OCI-LY7 (cell line): Measurements from ENCODE around the gene FAXC. TPM values are rescaled to one million over a fixed set of nuclear protein-coding genes. Genes with fewer than 3 reads are reported as not detected.

Experiments
- BruUV-seq: library from RNA; stranded (reverse); fragments of 400-500 nt; replicated peaks from 2 replicates; lab custom pipeline; 2021; lab: Mats Ljungman, UMichigan
- CTCF ChIA-PET: fragments of 300-600 bp; sonication (Branson Sonifier 250); formaldehyde crosslinking; loops from one replicate; lab custom pipeline; 2022; ENCODE audit warnings: antibody characterized with exemption; ENCODE audit not compliant: unreplicated experiment; lab: Charles Lee
- POLR2A ChIA-PET: fragments of 300-600 bp; sonication (Branson Sonifier 250); formaldehyde crosslinking; loops from one replicate; lab custom pipeline; 2022; ENCODE audit warnings: antibody characterized with exemption; lab: Charles Lee
- DNase-seq: peaks from one replicate; pipeline ENCODE4 v3.0.0-alpha.2; 2015; ENCODE audit warnings: low spot score
- H2AFZ ChIP-seq: fragments of 200-600 bp; sonication (generic), shearing (Covaris generic); 2 replicates; pipeline ENCODE4 v1.6.1; 2014; ENCODE audit warnings: mild to moderate bottlenecking, antibody characterized with exemption, low read length, moderate library complexity
- H3K27ac ChIP-seq: fragments of 200-600 bp; sonication (generic); 2 replicates; pipeline ENCODE4 v1.5.1; 2014; ENCODE audit warnings: mixed run types, low read depth, mild to moderate bottlenecking, moderate library complexity, low read length, inconsistent platforms; ENCODE audit not compliant: poor library complexity, severe bottlenecking
- H3K36me3 ChIP-seq: fragments of 200-600 bp; sonication (generic); 2 replicates; pipeline ENCODE4 v1.6.1; 2014; ENCODE audit warnings: mild to moderate bottlenecking, antibody characterized with exemption, low read length, moderate library complexity, mixed read lengths; ENCODE audit not compliant: insufficient read depth
- H3K4me1 ChIP-seq: fragments of 200-600 bp; sonication (generic); 2 replicates; pipeline ENCODE4 v1.5.1; 2014; ENCODE audit warnings: mild to moderate bottlenecking, low read length; ENCODE audit not compliant: insufficient read depth, poor library complexity, severe bottlenecking
- H3K4me2 ChIP-seq: fragments of 200-600 bp; sonication (generic); 2 replicates; pipeline ENCODE4 v1.6.1; 2014; ENCODE audit warnings: mild to moderate bottlenecking, low read length
- H3K4me3 ChIP-seq: fragments of 200-600 bp; sonication (generic); 2 replicates; pipeline ENCODE4 v1.5.1; 2014; ENCODE audit warnings: mild to moderate bottlenecking, low read depth, low read length; ENCODE audit not compliant: poor library complexity, severe bottlenecking
- H3K79me2 ChIP-seq: fragments of 200-600 bp; sonication (generic); 2 replicates; pipeline ENCODE4 v1.6.1; 2016; ENCODE audit warnings: low read depth, mild to moderate bottlenecking, low read length, moderate library complexity, mixed read lengths; ENCODE audit not compliant: insufficient read depth
- H3K9me2 ChIP-seq: fragments of 200-600 bp; sonication (generic); 2 replicates; pipeline ENCODE4 v1.6.1; 2016; ENCODE audit warnings: mild to moderate bottlenecking, low read length, mixed read lengths; ENCODE audit not compliant: insufficient read depth
- H3K9me3 ChIP-seq: fragments of 200-600 bp; sonication (generic); 2 replicates; pipeline ENCODE4 v1.6.1; 2014; ENCODE audit warnings: mild to moderate bottlenecking, mixed run types, low read length, mixed read lengths
- H4K20me1 ChIP-seq: fragments of 200-600 bp; sonication (generic); 2 replicates; pipeline ENCODE4 v1.6.1; 2014; ENCODE audit warnings: mild to moderate bottlenecking, antibody characterized with exemption, low read length, moderate library complexity, mixed read lengths; ENCODE audit not compliant: insufficient read depth
- EZH2phosphoT487 ChIP-seq: fragments of 200-600 bp; sonication (generic); IDR thresholded peaks from 2 replicates; pipeline ENCODE4 v1.6.1; 2018; ENCODE audit warnings: low read depth, borderline replicate concordance, mild to moderate bottlenecking, mixed run types, antibody characterized with exemption, low read length, moderate library complexity, mixed read lengths
- intact Hi-C: fragments of 100-400 bp; cut with micrococcal nuclease; formaldehyde crosslinking; loops from one replicate; pipeline ENCODE4 v1.10.0; 2022; ENCODE audit not compliant: unreplicated experiment
- total RNA-seq, 2 experiments: library from RNA; depleted of rRNA in 1 of 2; stranded (reverse); fragments of >200 nt in 1 of 2; shearing (Covaris generic) in 1 of 2; gene quantifications; 2 replicates each; pipeline ENCODE4 v1.2.3, GENCODE V29; 2014 to 2022
- TF ChIP-seq, protein P1 (sequence below): fragments of 200-600 bp; sonication (generic); conservative IDR thresholded peaks from 2 replicates; pipeline ENCODE4 v1.5.1; 2014; ENCODE audit warnings: mild to moderate bottlenecking, antibody characterized with exemption, low read length, moderate library complexity, mixed read lengths

FAXC gene
- total RNA-seq, 2 experiments from 2014 or later = not detected

DNA sequence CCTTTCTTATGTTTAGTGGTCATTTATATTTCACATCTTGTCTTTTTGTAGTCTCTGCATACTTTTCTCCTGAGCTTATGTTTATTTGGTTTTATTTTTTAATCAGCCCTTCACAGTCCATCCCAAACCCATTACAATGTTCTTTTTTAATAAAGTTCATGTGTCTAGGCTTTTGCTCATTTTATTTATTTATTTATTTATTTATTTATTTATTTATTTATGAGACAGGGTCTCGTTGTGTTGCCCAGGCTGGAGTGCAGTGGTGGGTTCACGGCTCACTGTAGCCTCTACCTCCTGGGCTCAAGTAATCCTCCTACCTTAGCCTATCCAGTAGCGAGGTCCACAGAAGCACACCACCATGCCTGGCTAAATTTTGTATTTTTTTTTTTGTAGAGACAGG, 41.4 kb upstream of the FAXC start:
- intact Hi-C loops = no loop called here
- TF ChIP-seq EZH2phosphoT487 = no peak
- TF ChIP-seq, protein P1, sequence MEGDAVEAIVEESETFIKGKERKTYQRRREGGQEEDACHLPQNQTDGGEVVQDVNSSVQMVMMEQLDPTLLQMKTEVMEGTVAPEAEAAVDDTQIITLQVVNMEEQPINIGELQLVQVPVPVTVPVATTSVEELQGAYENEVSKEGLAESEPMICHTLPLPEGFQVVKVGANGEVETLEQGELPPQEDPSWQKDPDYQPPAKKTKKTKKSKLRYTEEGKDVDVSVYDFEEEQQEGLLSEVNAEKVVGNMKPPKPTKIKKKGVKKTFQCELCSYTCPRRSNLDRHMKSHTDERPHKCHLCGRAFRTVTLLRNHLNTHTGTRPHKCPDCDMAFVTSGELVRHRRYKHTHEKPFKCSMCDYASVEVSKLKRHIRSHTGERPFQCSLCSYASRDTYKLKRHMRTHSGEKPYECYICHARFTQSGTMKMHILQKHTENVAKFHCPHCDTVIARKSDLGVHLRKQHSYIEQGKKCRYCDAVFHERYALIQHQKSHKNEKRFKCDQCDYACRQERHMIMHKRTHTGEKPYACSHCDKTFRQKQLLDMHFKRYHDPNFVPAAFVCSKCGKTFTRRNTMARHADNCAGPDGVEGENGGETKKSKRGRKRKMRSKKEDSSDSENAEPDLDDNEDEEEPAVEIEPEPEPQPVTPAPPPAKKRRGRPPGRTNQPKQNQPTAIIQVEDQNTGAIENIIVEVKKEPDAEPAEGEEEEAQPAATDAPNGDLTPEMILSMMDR = no peak
- no peak overlapping the region for H2AFZ ChIP-seq
- no peaks in the 10 kb centered on the region for H4K20me1 ChIP-seq
- DNase-seq = no peak
- ChIA-PET CTCF (no interaction called here), POLR2A (interaction anchor here (0.5 to 1.0 kb wide), 3 partner anchors 11 to 34 kb away, joined by 3 read pairs; no protein-coding TSS in a partner anchor)
- no peaks in the 10 kb centered on the region for H3K36me3 ChIP-seq
- no peaks in the 10 kb centered on the region for H3K9me3 ChIP-seq
- H3K4me2 ChIP-seq = no peak overlapping the region
- no TSS peak for BruUV-seq
- H3K79me2 ChIP-seq = peaks cover 13% of the 10 kb centered on the region; the same call in 1 of the 2 replicates
- H3K4me1 ChIP-seq = peaks cover 4% of the 10 kb centered on the region
- H3K27ac ChIP-seq = no peak overlapping the region
- H3K9me2 ChIP-seq = no peaks in the 10 kb centered on the region
- H3K4me3 ChIP-seq = no peak overlapping the region

- no TSS peak for BruUV-seq
- H3K4me2 ChIP-seq = no peak overlapping the region
- no peaks in the 10 kb centered on the region for H3K36me3 ChIP-seq
- intact Hi-C loops = no loop called here
- CTCF ChIA-PET = no interaction called here
- H3K79me2 ChIP-seq = no peaks in the 10 kb centered on the region
- H3K9me2 ChIP-seq = no peaks in the 10 kb centered on the region
- no peaks in the 10 kb centered on the region for H3K4me1 ChIP-seq
- H2AFZ ChIP-seq = no peak overlapping the region
- H3K9me3 ChIP-seq = no peaks in the 10 kb centered on the region
- H4K20me1 ChIP-seq = no peaks in the 10 kb centered on the region
- DNase-seq = no peak
- POLR2A ChIA-PET = no interaction called here
- H3K27ac ChIP-seq = no peak overlapping the region
- no peak overlapping the region for H3K4me3 ChIP-seq
- no peak for TF ChIP-seq EZH2phosphoT487
- TF ChIP-seq, protein P1 = no peak
These were observed 35.0 kb upstream of the FAXC start for GRCh38 chr6:99384507-99384906.

GRCh38 chr6:99378636-99379035, 29.2 kb upstream of the FAXC start:
- Histone ChIP-seq H3K4me3 (no peak overlapping the region), H3K27ac (no peak overlapping the region), H3K4me1 (no peaks in the 10 kb centered on the region), H4K20me1 (no peaks in the 10 kb centered on the region), H2AFZ (no peak overlapping the region), H3K9me2 (no peaks in the 10 kb centered on the region), H3K79me2 (no peaks in the 10 kb centered on the region), H3K36me3 (no peaks in the 10 kb centered on the region), H3K4me2 (no peak overlapping the region), H3K9me3 (no peaks in the 10 kb centered on the region)
- POLR2A ChIA-PET = interaction anchor here (0.9 kb wide), 1 partner anchor 47 kb away, joined by 3 read pairs; no protein-coding TSS in a partner anchor
- CTCF ChIA-PET = no interaction called here
- no TSS peak for BruUV-seq
- intact Hi-C loops = no loop called here
- TF ChIP-seq, protein P1 = no peak
- no peak for TF ChIP-seq EZH2phosphoT487
- DNase-seq = no peak
